Retina (tissue), 1 donor: ENCODE measurements around the gene UBAC2.

ENCODE experiments used
- DNase-seq: peaks from one replicate; pipeline ENCODE4 v3.0.0-alpha.2; 2016

UBAC2 gene

GRCh38 chr13:99422586-99423220, 222.0 kb downstream of the UBAC2 start:
- no peak for DNase-seq

DNA sequence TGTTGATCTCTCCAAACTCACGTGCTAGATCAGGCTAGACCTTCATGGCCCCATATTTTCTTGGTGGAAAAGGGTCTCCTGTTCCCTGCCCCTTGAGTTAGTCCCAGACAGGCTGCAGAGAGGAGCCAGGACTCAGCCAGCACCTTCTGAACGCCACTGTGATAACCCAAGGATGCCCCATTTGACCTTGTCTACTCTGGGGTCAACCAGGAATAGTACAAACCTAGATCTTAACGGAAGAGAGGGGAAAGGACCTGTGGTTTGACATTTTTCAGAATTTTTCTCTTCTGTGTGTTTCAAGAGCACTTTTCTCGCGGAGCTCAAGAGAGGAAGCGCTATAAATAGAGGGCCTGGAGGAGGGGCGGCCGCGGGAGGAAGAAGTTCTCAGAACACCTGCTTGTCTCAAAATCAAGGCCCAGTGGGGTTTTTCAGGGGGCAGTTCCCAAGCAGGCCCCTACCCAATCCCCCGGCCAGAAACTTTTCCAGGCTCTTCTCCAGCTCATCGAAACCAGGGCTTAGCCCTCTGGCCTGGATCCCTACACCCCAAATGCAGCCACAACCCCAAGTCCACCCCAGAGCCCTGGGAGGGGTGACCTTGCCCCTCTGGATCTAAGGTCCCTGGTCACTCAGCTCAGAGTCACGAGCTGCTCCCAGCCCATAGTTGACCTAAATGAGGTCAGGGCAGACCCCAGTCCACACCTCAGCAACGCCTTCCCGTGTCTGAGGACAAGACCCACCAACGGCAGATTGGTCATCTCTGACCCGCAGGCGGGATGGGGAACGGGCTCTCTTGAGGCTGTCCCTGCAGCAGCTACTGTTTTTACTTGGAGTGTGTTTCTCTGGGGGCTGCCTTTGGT, 225.1 kb downstream of the UBAC2 start:
- DNase-seq: no peak

DNA sequence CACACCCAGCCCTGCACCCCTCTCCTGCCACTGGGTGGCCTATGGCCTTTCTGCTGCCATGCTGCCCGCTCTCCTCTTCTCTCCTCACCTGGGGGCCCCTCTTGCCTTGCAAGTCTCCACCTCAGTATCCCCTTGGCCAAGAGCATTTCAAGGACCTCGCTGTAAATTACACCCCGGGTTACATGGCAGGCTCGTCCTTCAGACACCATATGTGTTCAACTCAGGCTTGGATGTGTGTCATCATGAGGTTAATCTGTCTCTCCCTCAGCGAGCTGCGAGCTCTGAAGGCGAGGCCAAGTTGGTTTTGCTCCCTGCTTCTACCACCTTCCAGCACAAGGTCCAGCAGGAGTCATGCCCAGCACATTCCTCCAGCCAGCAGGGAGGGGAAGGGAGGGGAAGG, 225.8 kb downstream of the UBAC2 start:
- no peak for DNase-seq

GRCh38 chr13:99429670-99430069, 229.0 kb downstream of the UBAC2 start:
- no peak for DNase-seq

DNA sequence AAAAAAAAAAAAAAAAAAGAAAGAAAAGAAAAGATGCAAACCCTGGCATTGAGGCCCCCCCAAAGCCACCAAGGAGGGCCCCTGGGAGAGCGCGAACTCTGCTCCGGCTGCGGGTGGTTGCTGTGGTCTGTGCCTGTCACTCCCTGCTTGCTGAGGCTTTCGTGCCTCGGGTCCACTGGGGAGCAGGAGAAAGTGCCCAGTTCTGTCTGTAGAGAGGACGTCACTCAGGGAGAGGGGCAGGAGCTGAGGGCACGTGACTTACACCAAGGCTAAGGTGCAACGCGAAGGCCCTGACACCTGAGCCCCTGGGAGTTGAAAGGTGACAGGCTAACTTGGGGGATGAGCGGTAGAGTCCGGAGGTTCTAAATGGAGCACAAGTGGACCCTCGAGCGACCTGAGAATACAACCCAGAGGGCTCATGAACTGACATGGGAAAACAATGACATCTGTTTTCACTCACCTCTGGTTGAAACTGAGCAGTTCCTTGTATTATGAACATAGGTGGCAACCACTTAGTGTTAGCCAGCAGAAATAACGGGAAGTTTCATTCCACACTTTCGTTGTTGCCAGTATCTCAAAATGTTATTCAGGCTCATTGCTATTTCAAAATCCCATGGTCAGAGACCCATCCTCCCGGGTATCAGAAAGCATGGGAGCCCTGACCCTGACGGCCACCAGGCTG, 231.4 kb downstream of the UBAC2 start:
- DNase-seq: no peak

DNA sequence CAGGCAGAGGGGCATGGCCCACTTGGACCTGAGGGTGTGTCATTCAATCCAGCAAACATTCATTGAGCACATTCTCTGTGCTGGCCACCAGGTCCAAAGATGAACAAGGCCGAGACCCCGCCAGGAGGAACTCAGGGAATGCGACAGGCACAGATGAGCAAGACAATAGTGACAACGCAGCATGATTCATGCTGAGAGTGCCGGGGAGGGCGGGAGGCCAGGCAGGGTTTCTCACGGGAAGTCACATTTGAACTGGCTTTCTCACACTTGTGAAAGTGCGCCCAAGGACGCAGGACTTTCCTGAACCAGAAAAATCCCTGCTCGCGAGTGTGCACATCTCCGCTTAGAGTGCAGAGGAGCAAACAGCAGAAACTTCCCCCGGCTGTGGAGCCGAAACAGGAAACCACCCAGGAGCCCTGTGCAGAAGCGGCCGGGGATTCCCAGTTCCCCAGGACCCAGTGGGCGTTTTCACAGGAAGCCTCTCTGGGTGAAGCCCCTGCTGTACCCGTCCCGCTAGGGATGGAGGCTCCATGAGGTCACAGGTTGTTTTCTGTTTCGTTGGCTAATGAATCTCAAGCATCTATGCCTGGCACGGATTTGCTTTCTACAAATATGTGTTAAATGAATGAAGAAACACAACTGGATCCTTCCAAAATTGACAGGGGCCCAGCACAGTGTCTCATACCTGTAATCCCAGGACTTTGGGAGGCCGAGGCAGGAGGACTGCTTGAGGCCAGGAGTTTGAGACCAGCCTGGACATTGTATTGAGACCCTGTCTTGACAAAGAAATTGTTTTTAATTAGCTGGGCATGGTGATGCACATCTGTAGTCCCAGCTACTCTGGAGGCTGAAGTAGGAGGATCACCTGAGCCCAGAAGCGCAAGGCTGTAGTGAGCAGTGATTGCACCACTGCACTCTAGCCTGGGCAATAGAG, 232.2 kb downstream of the UBAC2 start:
- DNase-seq: peak; percentile 65

DNA sequence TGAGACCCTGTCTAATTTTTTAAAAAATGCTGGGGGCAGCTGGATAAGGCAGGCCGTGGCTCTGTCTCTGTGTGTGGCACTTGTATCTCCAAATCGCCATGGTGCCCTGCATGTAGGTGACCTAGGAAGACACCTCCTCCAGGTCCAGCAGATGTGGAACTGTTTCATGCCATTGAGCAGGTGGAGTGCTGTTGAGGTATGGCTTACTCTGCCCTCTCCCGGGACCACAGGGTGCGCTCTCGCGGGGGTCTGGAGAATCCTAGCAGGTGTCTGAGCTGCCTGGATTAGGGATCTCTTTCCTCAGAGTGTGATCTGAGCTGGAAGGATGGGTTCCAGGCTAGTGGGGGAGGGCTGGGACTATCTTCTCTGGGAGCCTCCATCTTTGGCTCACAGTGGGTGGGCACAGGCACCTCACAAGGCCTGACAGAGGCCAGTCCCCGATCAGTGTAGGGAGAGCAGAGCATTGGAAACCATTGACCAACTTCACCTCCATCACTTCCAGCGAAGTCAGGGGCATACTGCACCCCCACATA, 233.0 kb downstream of the UBAC2 start:
- DNase-seq: no peak

- DNase-seq: no peak
Observed at GRCh38 chr13:99434258-99434788, 233.7 kb downstream of the UBAC2 start.

DNA sequence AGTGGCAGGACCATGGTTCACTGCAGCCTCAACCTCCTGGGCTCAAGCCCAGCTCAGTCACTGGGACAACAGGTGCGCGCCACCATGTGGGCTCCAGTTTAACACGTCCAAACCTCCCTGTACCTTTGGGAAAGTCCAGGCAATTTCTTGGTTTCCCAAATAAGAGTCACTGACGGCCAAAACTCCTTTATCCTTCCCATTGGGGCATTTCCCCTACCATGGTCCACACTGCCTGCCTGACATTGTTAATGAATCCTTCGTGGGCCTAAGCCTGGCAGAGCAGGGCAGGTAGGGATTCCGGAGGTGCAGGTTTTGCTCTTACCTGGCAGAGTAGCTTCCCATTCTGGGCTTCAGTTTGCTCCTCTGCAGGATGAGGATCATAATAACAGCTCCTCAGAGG, 234.5 kb downstream of the UBAC2 start:
- DNase-seq: no peak

GRCh38 chr13:99435998-99436397, 235.3 kb downstream of the UBAC2 start:
- DNase-seq: no peak
